SIG-M5 (cell line): ENCODE data around the gene SERPINH1.

Source experiments
- DNase-seq: peaks from one replicate; lab custom pipeline; 2025; lab: John Stamatoyannopoulos, UW

Gene SERPINH1

GRCh38 chr11:75555079-75555811, 6.8 kb upstream of the SERPINH1 start:
- no peak for DNase-seq

GRCh38 chr11:75556275-75556674, 5.8 kb upstream of the SERPINH1 start:
- DNase-seq, result no peak

- no peak for DNase-seq
Measured at GRCh38 chr11:75557666-75558494, 4.2 kb upstream of the SERPINH1 start.

- DNase-seq, result no peak
Measured at GRCh38 chr11:75558939-75559843, 2.9 kb upstream of the SERPINH1 start.

GRCh38 chr11:75560644-75561043, 1.4 kb upstream of the SERPINH1 start:
- no peak for DNase-seq

- DNase-seq, result no peak
Measured at GRCh38 chr11:75561426-75562047, 516 bp upstream of the SERPINH1 start.

- DNase-seq, result no peak
Measured at GRCh38 chr11:75562836-75563484, 907 bp downstream of the SERPINH1 start.

GRCh38 chr11:75563501-75563977, 1.5 kb downstream of the SERPINH1 start:
- no peak for DNase-seq

- no peak for DNase-seq
Measured at GRCh38 chr11:75563978-75564552, 2.0 kb downstream of the SERPINH1 start.

GRCh38 chr11:75565221-75565814, 3.3 kb downstream of the SERPINH1 start:
- no peak for DNase-seq

- no peak for DNase-seq
Measured at GRCh38 chr11:75565916-75566762, 4.1 kb downstream of the SERPINH1 start.

- DNase-seq, result no peak
Measured at GRCh38 chr11:75566763-75567279, 4.8 kb downstream of the SERPINH1 start.

GRCh38 chr11:75567971-75568370, 5.9 kb downstream of the SERPINH1 start:
- DNase-seq, result no peak

- DNase-seq, result no peak
Measured at GRCh38 chr11:75568616-75569219, 6.7 kb downstream of the SERPINH1 start.

- no peak for DNase-seq
Measured at GRCh38 chr11:75570559-75571139, 8.6 kb downstream of the SERPINH1 start.

GRCh38 chr11:75571625-75572024, 9.6 kb downstream of the SERPINH1 start:
- no peak for DNase-seq

- no peak for DNase-seq
Measured at GRCh38 chr11:75572744-75573143, 10.7 kb downstream of the SERPINH1 start.
